Kidney epithelial cell (primary cell): ENCODE results near the gene TFDP3. TPM values are rescaled to one million over a fixed set of nuclear protein-coding genes. Genes with fewer than 3 reads are reported as not detected.

Experiments used
- DNase-seq: peaks from one replicate; pipeline ENCODE4 v3.0.0-alpha.2; 2010; ENCODE audit warnings: low read depth
- H3K27me3 ChIP-seq: 2 replicates; pipeline ENCODE4 v1.6.0; 2011; ENCODE audit warnings: low read length; ENCODE audit not compliant: control insufficient read depth, insufficient read depth
- H3K36me3 ChIP-seq: 2 replicates; pipeline ENCODE4 v1.5.1; 2011; ENCODE audit warnings: low read length; ENCODE audit not compliant: control insufficient read depth, insufficient read depth
- H3K4me3 ChIP-seq: 2 replicates; pipeline ENCODE4 v1.5.1; 2011; ENCODE audit warnings: low read depth, mild to moderate bottlenecking, control low read depth, low read length
- CTCF ChIP-seq: IDR thresholded peaks from 2 replicates; pipeline ENCODE4 v1.5.1; 2011; ENCODE audit warnings: mild to moderate bottlenecking, moderate library complexity, low read length, control low read depth, inconsistent platforms; ENCODE audit not compliant: insufficient read depth, poor library complexity, severe bottlenecking
- total RNA-seq: library from RNA; depleted of rRNA; stranded (reverse); fragments of >200 nt; gene quantifications from 2 replicates; pipeline ENCODE4 v1.2.3, GENCODE V29; 2015

Gene TFDP3
- total RNA-seq, 1 donor from 2014 or later: not detected

GRCh38 chrX:133250184-133251100 is 32.3 kb upstream of the TFDP3 start:
- H3K36me3 ChIP-seq: no peaks in the 10 kb centered on the region
- TF ChIP-seq CTCF: no peak
- H3K27me3 ChIP-seq: no peaks in the 10 kb centered on the region
- no peak for DNase-seq
- H3K4me3 ChIP-seq: no peak overlapping the region

- no peaks in the 10 kb centered on the region for H3K27me3 ChIP-seq
- no peak overlapping the region for H3K4me3 ChIP-seq
- TF ChIP-seq CTCF: no peak
- no peak for DNase-seq
- no peaks in the 10 kb centered on the region for H3K36me3 ChIP-seq
Measured at GRCh38 chrX:133249266-133250058, 31.3 kb upstream of the TFDP3 start.

- no peaks in the 10 kb centered on the region for H3K36me3 ChIP-seq
- DNase-seq: no peak
- no peak for TF ChIP-seq CTCF
- no peaks in the 10 kb centered on the region for H3K27me3 ChIP-seq
- no peak overlapping the region for H3K4me3 ChIP-seq
Measured at GRCh38 chrX:133248177-133248576, 30.0 kb upstream of the TFDP3 start.

- TF ChIP-seq CTCF: no peak
- no peaks in the 10 kb centered on the region for H3K27me3 ChIP-seq
- H3K4me3 ChIP-seq: no peak overlapping the region
- no peak for DNase-seq
- no peaks in the 10 kb centered on the region for H3K36me3 ChIP-seq
Measured at GRCh38 chrX:133246921-133247320, 28.8 kb upstream of the TFDP3 start.

GRCh38 chrX:133235830-133236229 is 17.7 kb upstream of the TFDP3 start:
- no peak for DNase-seq
- Histone ChIP-seq H3K36me3 (no peaks in the 10 kb centered on the region), H3K4me3 (no peak overlapping the region), H3K27me3 (no peaks in the 10 kb centered on the region)
- TF ChIP-seq CTCF: no peak
